AG09319 (cell line): Measurements from ENCODE around the gene PRRG1.
A peak's percentile ranks its signal among the peaks of the same experiment; 100 is the strongest.
"Not testable (repeated sequence)": the region's sequence is repeated elsewhere in the genome, so short reads cannot be mapped to it uniquely, and the experiment has no call there.

Source experiments
- DNase-seq: peaks from one replicate; pipeline ENCODE4 v3.0.0-alpha.2; 2010; ENCODE audit warnings: low read depth; ENCODE audit errors: extremely low read depth
- TF ChIP-seq, protein P1 (sequence below): IDR thresholded peaks from 2 replicates; pipeline ENCODE4 v1.5.1; 2011; ENCODE audit warnings: low read depth, mild to moderate bottlenecking, inconsistent platforms, low read length, moderate library complexity

The PRRG1 gene

DNA sequence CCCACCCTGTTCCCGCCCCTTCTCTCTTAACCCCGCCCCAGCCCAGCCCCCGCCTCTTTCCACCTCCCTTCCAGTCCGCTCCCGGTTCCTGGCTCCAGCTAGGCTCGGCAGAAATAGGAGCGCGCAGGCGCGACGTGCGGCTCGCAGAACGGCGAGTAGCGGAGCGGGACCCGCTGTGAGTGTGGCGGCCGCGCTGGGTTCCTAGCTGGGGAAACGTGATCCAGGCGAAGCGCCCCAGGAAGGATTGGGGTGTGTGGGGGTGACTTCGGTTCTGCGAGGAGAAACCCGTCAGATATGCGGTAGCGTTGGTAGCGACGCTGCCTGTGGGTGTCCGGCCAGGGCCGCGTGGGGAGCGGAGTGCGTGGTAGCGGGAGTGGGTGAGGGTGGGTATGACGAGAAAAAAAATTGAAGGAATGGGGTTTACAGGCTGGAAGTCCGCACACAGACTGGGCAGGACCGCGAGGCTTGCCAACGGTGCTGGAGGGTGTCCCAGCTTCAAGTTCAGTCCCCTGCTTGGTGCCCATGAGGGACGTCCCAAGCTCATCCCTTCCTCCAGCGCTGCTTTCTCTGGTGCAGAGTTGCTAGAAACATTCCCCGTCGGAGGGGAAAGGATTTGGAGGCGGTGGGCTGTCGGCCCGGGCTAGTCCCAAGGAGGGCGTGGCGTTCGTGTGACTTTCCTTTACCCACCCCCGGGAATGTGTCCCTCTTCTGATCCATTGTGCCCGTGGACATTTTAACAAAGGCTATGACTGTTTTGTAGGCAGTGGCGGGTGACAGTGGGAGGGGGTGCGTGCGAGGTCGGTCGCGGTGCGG, at the start of gene PRRG1:
Gene PRRG1, plus strand, starts transcription at position 144 of the 813 bp plus-strand sequence. CDS start 56,886 bp downstream, outside the sequence.
- peak; percentile 64 for DNase-seq
- TF ChIP-seq, protein P1, sequence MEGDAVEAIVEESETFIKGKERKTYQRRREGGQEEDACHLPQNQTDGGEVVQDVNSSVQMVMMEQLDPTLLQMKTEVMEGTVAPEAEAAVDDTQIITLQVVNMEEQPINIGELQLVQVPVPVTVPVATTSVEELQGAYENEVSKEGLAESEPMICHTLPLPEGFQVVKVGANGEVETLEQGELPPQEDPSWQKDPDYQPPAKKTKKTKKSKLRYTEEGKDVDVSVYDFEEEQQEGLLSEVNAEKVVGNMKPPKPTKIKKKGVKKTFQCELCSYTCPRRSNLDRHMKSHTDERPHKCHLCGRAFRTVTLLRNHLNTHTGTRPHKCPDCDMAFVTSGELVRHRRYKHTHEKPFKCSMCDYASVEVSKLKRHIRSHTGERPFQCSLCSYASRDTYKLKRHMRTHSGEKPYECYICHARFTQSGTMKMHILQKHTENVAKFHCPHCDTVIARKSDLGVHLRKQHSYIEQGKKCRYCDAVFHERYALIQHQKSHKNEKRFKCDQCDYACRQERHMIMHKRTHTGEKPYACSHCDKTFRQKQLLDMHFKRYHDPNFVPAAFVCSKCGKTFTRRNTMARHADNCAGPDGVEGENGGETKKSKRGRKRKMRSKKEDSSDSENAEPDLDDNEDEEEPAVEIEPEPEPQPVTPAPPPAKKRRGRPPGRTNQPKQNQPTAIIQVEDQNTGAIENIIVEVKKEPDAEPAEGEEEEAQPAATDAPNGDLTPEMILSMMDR, result no peak

GRCh38 chrX:37302569-37302968, 46.6 kb upstream of the PRRG1 start:
- DNase-seq, result peak; percentile 5
- TF ChIP-seq, protein P1, result peak; percentile 33

- not testable (repeated sequence) for DNase-seq
Measured at GRCh38 chrX:37305238-37305637, 43.9 kb upstream of the PRRG1 start.

- DNase-seq, result no peak
- TF ChIP-seq, protein P1, result no peak
Measured at GRCh38 chrX:37314531-37314930, 34.6 kb upstream of the PRRG1 start.

DNA sequence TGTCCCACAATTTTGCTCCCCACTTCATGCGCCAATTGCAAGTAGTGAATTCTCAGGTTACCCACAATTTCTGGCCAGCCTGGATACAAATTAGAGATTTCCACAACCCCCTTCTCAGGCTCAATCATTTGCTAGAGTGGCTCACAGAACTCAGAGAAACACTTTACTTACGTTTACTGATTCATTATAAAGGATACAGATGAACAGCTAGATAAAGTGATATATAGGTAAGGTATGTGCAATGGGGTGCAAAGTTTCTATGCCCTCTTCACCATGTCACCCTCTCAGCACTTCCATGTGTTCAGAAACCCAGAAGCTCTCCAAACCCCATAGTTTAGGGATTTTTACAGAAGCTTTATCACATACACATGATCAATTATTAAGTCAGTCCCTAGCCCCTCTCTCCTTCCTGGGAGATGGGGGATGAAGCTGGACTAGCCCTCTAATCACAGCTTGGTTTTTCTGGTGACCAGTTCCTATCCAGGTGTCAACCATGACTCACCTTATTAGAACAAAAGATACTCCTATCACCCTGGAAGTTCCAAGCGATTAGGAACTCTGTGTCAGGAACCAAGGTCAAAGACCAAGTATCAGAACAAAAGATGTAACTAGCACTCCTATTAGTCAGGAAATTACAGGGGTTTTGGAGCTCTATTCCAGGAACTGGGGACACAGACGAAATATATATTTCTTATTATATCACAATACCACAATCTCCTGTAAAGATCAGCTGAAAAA, 33.5 kb upstream of the PRRG1 start:
- no peak for DNase-seq
- TF ChIP-seq, protein P1, result no peak

GRCh38 chrX:37320541-37321203, 28.5 kb upstream of the PRRG1 start:
- DNase-seq, result no peak
- TF ChIP-seq, protein P1, result no peak

DNA sequence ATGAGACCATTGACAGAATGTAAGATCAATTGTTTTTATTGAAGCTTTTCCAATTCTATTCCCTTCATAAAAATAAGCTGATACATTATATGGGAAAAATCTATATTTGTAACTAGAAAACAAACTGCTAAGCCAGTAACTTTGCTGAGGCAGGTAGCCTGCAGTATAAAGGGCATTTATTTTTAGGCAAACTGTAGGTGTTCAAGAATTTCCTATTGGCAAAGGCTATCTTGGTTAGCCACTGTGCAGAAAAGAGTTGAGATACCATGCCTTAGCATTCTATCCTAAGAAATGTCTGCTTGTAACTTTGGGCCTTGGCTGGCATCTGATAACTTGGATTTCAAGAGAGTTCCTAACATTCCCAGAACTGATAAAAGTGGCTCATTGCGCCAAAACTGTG, 18.5 kb upstream of the PRRG1 start:
- TF ChIP-seq, protein P1, result no peak
- no peak for DNase-seq
